Forelimb muscle (tissue), 1 donor: ENCODE measurements around the gene C10orf71. TPM values are rescaled to one million over a fixed set of nuclear protein-coding genes. Genes with fewer than 3 reads are reported as not detected.

Experiments
- DNase-seq: peaks from one replicate; pipeline ENCODE4 v3.0.0-alpha.2; 2013; ENCODE audit warnings: low read depth
- polyA plus RNA-seq: library from polyadenylated mRNA; unstranded; fragments of 120-200 nt; gene quantifications from one replicate; pipeline ENCODE4 v1.2.1, GENCODE V29; 2013; ENCODE audit not compliant: insufficient read length

Gene C10orf71
- polyA plus RNA-seq, 1 donor = 36.6 TPM

- DNase-seq = no peak
Observed at GRCh38 chr10:49361178-49361554, 62.2 kb downstream of the C10orf71 start.

DNA sequence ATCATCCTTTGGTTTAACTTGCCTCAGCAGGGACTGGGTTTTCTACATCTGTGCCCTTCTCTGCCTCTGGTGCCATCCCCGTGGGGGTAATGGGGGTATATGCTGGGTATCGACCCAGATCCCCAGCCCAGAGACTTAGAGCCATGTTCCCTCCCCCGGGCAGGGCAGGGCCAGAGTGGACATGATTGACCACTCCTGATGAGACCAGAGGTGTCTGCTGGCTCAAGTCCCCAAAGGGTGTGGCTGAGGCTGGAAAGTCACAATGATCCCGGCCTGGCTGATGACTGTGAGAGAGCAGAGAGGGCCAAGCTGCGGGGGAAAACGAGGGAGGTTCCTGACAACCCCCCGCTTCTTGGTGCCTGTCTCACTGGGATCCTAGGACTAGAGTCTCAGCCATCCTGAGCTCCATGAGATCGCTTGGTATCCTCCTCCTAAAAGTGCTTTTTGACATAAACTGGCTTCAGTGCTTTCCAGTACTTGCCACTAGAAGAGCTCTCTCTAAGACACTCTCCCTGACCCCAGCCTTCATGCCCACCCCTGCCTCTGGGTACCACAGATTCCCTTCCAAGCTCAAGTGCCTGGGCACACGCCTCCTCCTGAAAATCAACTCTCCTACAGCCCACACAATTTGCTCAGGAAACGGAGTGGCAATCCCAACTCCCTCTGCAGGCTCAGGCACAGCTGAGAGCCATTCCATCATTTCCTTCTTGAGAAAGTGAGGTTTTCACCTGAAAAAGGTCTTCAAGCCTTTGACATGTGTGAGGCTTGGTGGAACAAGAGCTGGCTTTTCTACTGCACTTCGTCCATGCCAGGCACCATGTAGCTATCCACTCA lies 63.0 kb downstream of the C10orf71 start:
- no peak for DNase-seq

- no peak for DNase-seq
Observed at GRCh38 chr10:49362596-49363260, 63.8 kb downstream of the C10orf71 start.

GRCh38 chr10:49363309-49364031 lies 64.5 kb downstream of the C10orf71 start:
- DNase-seq = no peak

- no peak for DNase-seq
Observed at GRCh38 chr10:49364051-49364450, 65.1 kb downstream of the C10orf71 start.

GRCh38 chr10:49364747-49365146 lies 65.8 kb downstream of the C10orf71 start:
- no peak for DNase-seq

DNA sequence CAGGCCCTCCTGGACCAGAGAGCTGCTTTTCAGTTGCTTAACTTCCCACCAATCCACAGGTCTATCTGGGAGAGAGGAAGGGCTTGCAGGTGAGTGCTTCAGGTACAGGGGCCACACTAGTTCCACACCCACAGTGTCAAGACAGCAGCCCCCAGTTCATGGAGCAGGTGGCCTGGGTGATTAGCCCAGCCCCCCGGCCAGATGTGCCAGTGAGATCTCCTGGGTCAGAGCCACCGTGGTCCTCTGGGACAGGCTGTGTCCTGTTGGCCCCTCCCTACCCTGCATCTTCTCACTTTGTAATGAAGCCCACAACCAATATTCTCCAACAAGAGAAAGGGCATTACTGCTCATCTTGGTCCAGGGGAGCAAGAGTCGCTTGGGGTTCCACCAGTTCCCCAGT lies 66.3 kb downstream of the C10orf71 start:
- DNase-seq = no peak

DNA sequence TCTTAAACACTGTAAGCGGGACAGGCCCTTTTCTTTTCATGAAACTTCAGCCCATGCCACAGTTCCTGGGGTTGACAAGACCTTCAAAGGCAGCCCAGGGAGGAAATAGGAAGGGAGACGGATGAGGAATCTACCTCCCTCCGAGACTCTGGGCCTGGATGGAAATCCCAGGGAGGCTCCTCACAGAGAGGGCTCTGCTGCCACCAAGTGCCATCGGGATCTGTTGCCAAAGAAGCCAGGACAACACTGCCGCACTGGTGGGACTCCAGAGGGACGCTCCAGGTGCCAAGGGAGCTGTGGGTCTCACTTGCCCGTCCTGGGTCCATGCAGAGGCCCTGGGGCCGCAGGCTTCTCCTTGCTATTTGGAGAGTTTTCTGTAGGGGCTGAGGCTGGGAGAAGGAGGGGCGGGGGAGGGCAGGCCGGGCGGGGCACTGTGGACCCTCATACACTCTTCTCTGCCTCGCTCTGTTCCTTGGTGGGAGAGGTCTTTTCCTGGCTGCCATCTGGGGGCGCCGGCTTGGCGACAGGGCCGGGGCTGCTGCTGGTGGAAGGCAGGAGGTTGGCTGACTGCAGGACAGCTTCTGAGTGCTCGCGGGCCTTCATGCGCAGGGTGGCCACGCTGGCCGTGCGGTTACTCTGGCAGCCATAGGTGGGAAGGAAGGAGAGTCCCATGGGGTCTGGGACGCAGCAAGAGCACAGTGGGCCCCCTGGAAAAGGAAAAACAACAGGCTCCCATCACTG lies 66.9 kb downstream of the C10orf71 start:
- no peak for DNase-seq

GRCh38 chr10:49366460-49366859 lies 67.5 kb downstream of the C10orf71 start:
- no peak for DNase-seq

- no peak for DNase-seq
Observed at GRCh38 chr10:49367600-49367999, 68.6 kb downstream of the C10orf71 start.

- DNase-seq = no peak
Observed at GRCh38 chr10:49368256-49368655, 69.3 kb downstream of the C10orf71 start.

DNA sequence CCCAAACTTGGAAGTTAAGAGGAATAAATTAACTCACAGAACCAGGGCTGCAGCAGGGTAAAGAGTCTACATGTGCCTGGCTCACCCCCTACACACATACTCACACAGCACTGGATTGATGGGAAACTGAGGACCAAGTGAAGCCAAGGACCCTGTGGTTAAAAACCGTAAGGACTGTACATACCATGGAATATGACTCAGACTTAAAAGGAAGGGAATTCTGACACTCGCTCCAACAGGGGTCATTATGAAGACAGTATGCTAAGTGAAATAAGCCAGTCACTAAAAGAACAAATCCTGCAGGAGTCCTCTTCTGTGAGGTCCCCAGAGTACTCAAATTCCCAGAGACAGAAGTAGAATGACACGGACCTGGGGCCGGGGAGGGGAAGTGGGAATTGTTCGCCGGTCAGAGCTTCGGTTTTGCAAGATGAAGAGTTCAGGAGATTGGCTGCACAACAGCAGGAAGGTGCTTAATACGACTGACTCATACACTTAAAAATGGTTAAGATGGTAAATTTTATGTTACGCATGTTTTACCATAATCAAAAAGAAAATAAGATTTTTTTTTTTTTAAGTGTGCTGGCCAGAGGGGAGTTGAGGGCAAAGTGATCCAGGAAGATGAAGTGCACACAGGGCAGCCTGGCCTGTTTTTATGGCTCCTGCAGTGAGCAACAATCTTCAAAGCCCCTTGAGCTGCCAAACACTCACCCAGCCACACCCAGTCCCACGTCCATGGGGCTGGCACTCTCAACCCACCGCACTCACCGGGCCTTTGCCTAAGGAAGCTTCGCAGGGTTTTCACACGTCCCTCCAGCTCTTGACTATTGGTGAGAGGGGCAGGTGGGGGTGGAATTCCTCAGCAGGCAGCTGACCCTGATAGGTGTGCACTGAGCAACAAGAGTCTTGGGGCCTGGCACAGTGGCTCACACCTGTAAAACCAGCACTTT lies 70.5 kb downstream of the C10orf71 start:
- DNase-seq = no peak

GRCh38 chr10:49370326-49371100 lies 71.5 kb downstream of the C10orf71 start:
- DNase-seq = no peak

GRCh38 chr10:49371967-49372366 lies 73.0 kb downstream of the C10orf71 start:
- no peak for DNase-seq

GRCh38 chr10:49373361-49373760 lies 74.4 kb downstream of the C10orf71 start:
- DNase-seq = no peak

DNA sequence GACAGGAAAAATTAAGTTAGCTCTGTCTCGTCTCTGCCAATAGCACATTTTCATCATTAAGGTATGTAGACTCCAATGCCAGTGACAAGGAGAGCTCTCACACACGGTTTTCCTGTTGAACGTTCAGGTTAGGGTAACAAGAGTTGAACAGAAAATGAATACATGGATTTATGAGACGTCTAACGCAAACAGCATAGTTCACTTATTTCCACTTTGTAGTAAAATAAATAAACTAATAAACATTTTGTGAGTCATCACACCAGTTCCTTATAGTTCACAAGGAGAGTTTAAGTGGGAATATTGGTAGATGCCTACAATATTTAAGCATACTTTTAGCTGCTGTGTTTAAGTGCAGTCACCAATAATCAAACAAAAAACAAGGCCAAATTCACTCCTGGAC lies 75.8 kb downstream of the C10orf71 start:
- DNase-seq = no peak

DNA sequence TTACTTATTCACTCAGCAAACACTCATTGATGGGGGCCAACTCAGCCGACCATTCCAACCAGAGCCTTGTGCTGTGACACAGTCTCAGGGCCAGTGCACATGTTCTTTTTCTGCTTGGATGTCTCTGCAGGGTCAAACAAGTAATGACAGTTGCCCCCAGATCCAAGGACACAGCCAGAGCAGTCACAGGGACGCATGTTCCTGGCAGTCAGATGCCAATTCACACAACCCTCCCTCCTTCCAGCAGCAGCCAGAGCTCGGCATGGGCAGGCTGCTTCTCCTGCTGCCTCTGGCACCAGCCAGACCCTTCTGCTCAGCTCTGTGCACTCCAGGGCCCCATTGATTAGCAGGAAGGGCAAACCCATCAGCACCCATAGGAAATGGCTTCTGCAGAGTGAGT lies 76.6 kb downstream of the C10orf71 start:
- no peak for DNase-seq
